ENCODE measurements around the gene SPINK6. TPM values are rescaled to one million over a fixed set of nuclear protein-coding genes. Genes with fewer than 3 reads are reported as not detected.

SPINK6 gene
- total and polyA plus RNA-seq, 2 of the 8 experiments (the other 6 are each of a cell fraction or from before 2014, with no cell fraction given) = not detected

DNA sequence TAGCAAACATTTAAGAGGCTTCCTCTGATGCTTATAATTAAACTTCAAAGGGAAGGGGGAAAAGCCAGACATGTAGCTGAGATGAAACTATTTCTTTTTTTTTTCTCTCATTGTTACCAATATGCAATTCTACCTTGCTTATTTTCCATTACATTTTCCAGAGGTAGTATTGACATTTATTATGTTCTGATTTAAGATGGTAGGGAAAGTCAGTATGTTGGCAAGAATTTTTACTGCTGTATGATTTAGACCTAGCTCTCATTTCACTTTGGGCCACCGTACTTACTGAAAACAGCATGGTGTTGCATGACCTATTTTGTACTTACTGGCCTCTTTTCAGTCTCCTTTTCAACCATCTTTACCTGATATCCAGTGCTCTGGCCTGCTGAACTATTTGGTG, 9.6 kb upstream of the SPINK6 start (continued):
- TF ChIP-seq, protein P1, sequence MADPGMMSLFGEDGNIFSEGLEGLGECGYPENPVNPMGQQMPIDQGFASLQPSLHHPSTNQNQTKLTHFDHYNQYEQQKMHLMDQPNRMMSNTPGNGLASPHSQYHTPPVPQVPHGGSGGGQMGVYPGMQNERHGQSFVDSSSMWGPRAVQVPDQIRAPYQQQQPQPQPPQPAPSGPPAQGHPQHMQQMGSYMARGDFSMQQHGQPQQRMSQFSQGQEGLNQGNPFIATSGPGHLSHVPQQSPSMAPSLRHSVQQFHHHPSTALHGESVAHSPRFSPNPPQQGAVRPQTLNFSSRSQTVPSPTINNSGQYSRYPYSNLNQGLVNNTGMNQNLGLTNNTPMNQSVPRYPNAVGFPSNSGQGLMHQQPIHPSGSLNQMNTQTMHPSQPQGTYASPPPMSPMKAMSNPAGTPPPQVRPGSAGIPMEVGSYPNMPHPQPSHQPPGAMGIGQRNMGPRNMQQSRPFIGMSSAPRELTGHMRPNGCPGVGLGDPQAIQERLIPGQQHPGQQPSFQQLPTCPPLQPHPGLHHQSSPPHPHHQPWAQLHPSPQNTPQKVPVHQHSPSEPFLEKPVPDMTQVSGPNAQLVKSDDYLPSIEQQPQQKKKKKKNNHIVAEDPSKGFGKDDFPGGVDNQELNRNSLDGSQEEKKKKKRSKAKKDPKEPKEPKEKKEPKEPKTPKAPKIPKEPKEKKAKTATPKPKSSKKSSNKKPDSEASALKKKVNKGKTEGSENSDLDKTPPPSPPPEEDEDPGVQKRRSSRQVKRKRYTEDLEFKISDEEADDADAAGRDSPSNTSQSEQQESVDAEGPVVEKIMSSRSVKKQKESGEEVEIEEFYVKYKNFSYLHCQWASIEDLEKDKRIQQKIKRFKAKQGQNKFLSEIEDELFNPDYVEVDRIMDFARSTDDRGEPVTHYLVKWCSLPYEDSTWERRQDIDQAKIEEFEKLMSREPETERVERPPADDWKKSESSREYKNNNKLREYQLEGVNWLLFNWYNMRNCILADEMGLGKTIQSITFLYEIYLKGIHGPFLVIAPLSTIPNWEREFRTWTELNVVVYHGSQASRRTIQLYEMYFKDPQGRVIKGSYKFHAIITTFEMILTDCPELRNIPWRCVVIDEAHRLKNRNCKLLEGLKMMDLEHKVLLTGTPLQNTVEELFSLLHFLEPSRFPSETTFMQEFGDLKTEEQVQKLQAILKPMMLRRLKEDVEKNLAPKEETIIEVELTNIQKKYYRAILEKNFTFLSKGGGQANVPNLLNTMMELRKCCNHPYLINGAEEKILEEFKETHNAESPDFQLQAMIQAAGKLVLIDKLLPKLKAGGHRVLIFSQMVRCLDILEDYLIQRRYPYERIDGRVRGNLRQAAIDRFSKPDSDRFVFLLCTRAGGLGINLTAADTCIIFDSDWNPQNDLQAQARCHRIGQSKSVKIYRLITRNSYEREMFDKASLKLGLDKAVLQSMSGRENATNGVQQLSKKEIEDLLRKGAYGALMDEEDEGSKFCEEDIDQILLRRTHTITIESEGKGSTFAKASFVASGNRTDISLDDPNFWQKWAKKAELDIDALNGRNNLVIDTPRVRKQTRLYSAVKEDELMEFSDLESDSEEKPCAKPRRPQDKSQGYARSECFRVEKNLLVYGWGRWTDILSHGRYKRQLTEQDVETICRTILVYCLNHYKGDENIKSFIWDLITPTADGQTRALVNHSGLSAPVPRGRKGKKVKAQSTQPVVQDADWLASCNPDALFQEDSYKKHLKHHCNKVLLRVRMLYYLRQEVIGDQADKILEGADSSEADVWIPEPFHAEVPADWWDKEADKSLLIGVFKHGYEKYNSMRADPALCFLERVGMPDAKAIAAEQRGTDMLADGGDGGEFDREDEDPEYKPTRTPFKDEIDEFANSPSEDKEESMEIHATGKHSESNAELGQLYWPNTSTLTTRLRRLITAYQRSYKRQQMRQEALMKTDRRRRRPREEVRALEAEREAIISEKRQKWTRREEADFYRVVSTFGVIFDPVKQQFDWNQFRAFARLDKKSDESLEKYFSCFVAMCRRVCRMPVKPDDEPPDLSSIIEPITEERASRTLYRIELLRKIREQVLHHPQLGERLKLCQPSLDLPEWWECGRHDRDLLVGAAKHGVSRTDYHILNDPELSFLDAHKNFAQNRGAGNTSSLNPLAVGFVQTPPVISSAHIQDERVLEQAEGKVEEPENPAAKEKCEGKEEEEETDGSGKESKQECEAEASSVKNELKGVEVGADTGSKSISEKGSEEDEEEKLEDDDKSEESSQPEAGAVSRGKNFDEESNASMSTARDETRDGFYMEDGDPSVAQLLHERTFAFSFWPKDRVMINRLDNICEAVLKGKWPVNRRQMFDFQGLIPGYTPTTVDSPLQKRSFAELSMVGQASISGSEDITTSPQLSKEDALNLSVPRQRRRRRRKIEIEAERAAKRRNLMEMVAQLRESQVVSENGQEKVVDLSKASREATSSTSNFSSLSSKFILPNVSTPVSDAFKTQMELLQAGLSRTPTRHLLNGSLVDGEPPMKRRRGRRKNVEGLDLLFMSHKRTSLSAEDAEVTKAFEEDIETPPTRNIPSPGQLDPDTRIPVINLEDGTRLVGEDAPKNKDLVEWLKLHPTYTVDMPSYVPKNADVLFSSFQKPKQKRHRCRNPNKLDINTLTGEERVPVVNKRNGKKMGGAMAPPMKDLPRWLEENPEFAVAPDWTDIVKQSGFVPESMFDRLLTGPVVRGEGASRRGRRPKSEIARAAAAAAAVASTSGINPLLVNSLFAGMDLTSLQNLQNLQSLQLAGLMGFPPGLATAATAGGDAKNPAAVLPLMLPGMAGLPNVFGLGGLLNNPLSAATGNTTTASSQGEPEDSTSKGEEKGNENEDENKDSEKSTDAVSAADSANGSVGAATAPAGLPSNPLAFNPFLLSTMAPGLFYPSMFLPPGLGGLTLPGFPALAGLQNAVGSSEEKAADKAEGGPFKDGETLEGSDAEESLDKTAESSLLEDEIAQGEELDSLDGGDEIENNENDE (IDR thresholded peaks at IDR 0.05; ENCODE audit: insufficient replicate concordance, low read length) = no peak
- TF ChIP-seq, protein P2, sequence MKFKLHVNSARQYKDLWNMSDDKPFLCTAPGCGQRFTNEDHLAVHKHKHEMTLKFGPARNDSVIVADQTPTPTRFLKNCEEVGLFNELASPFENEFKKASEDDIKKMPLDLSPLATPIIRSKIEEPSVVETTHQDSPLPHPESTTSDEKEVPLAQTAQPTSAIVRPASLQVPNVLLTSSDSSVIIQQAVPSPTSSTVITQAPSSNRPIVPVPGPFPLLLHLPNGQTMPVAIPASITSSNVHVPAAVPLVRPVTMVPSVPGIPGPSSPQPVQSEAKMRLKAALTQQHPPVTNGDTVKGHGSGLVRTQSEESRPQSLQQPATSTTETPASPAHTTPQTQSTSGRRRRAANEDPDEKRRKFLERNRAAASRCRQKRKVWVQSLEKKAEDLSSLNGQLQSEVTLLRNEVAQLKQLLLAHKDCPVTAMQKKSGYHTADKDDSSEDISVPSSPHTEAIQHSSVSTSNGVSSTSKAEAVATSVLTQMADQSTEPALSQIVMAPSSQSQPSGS (IDR thresholded peaks at IDR 0.05; ENCODE audit: low read length) = no peak
- TF ChIP-seq BACH1 (IDR thresholded peaks at IDR 0.05; ENCODE audit: low read length) (no peak), SUZ12 (IDR thresholded peaks at IDR 0.05; ENCODE audit: low read length) (no peak), GTF2F1 (IDR thresholded peaks at IDR 0.05; ENCODE audit: borderline replicate concordance, low read depth, low read length) (no peak)
- TF ChIP-seq, protein P3, sequence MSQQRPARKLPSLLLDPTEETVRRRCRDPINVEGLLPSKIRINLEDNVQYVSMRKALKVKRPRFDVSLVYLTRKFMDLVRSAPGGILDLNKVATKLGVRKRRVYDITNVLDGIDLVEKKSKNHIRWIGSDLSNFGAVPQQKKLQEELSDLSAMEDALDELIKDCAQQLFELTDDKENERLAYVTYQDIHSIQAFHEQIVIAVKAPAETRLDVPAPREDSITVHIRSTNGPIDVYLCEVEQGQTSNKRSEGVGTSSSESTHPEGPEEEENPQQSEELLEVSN (IDR thresholded peaks at IDR 0.05) = no peak

Measured in H1 (cell line).